PFSK-1 (cell line): Measurements from ENCODE around the gene KRT16.

Experiments used
- FOXP2 ChIP-seq: optimal IDR thresholded peaks from 2 replicates; pipeline ENCODE3; 2011; ENCODE audit warnings: borderline replicate concordance, control low read depth, inconsistent platforms; ENCODE audit not compliant: insufficient read depth; ENCODE audit errors: extremely low read length, extremely low read depth
- POLR2AphosphoS5 ChIP-seq: IDR thresholded peaks from 2 replicates; pipeline ENCODE4 v1.6.1; 2012; ENCODE audit warnings: low read depth, mild to moderate bottlenecking, control low read depth, low read length, moderate library complexity
- REST ChIP-seq, 2 experiments: IDR thresholded peaks; 2 replicates each; pipeline versions ENCODE4 v1.6.1 to v1.8.0; 2011 to 2012; ENCODE audit warnings: low read depth in 2 of 2, low read length in 2 of 2, control low read depth in 1 of 2, inconsistent platforms in 1 of 2, mild to moderate bottlenecking in 1 of 2, moderate library complexity in 1 of 2; ENCODE audit not compliant: insufficient read depth in 1 of 2
- SIN3A ChIP-seq: IDR thresholded peaks from 2 replicates; pipeline ENCODE4 v1.6.1; 2012; ENCODE audit warnings: mild to moderate bottlenecking, low read length, moderate library complexity, borderline replicate concordance; ENCODE audit not compliant: insufficient read depth
- TAF1 ChIP-seq: IDR thresholded peaks from 2 replicates; pipeline ENCODE4 v1.6.1; 2012; ENCODE audit warnings: low read length, control low read depth, borderline replicate concordance; ENCODE audit not compliant: insufficient read depth

The KRT16 gene

GRCh38 chr17:41581366-41582060 is 31.1 kb downstream of the KRT16 start:
- TF ChIP-seq SIN3A (no peak), FOXP2 (no peak), TAF1 (no peak), REST (IDR thresholded peaks at IDR 0.05; ENCODE audit: insufficient read depth in 1 of 2, low read depth in 2 of 2, low read length in 2 of 2) (no peak), POLR2AphosphoS5 (no peak)

- TF ChIP-seq REST (IDR thresholded peaks at IDR 0.05; ENCODE audit: insufficient read depth in 1 of 2, low read depth in 2 of 2, low read length in 2 of 2) (no peak), FOXP2 (no peak), TAF1 (no peak), SIN3A (no peak)
Observed at GRCh38 chr17:41580687-41581365, 31.7 kb downstream of the KRT16 start.

DNA sequence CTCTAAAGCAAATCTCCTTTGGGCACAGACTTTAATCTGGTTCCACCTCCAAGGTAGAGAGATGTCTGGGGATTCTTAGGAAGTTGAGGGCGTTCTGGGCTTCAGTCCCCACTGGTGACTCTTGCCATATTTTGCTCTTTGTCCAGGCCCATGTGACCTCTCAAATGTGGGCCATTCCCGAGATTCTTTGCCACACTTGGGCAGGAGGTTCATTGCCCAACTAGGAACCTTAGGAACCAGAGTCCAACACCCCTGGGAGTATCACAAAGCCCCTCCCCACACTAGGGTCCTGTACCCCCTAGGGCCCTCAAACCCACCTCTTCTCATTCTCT is 32.4 kb downstream of the KRT16 start:
- TF ChIP-seq SIN3A: no peak
- no peak for TF ChIP-seq REST (IDR thresholded peaks at IDR 0.05; ENCODE audit: insufficient read depth in 1 of 2, low read depth in 2 of 2, low read length in 2 of 2)
- no peak for TF ChIP-seq FOXP2

DNA sequence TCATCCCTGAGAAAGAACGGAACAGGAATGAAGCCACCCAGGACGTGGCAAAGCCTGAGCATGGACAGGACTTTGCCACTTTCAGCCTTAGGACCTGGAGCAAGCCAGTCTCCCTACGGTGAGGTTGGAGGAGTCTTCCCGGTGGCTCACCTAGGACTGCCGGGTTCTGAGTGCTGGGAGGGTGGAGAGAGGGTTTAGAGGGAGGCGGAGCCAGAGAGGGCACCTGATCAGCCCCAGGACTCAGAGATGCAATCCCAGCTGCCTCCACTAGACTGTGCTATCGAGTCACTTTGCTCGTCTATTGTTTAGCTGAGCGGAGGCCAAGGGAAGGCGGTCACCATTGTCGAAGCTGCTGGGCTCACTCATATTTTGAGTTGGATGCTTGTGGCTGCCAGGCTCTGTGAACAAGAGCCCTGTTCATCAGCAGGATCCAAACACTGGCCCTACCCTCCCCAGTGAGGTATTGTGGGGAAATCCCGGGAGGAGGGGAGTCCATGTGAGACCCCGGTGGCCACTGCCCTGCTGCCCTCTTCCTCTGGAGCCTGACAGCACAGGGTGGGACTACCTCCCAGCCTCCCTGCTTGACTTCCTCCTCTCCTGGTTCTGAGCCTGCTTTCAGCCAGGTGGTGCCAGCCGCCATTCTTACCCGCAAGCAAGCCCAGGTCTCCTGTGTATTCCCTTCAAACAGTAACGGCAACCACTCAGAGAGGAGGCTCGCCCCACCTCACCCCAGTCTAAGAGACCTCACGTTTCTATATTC is 32.9 kb downstream of the KRT16 start:
- no peak for TF ChIP-seq REST (IDR thresholded peaks at IDR 0.05; ENCODE audit: insufficient read depth in 1 of 2, low read depth in 2 of 2, low read length in 2 of 2)
- TF ChIP-seq POLR2AphosphoS5: no peak
- no peak for TF ChIP-seq FOXP2
- no peak for TF ChIP-seq SIN3A
- TF ChIP-seq TAF1: no peak
